ENCODE results near the gene AKNA. TPM values are rescaled to one million over a fixed set of nuclear protein-coding genes. Genes with fewer than 3 reads are reported as not detected.

The AKNA gene
- total RNA-seq, 1 experiment from 2014 or later, result 20.6 TPM

DNA sequence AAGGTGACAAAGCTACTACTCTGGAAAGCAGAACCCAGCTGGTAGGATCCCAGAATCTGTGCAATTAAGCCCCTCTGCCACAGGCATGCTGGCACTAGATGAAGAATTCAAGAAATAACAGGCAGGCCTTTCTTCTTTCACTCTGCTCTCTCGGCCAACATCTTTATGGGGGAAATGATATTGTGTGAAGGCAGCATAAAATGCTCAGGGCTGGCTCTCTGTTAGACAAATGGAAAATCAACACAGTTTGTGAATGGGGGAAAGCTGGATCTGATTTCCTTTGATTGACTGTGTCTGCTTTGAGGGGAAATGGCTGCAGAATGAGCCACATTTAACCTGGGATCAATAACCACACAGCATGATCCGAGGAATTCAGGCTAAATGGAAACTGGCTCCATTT lies 29.1 kb upstream of the AKNA start:
- no TSS peak for BruUV-seq (replicated peaks)
- TF ChIP-seq ZFX (IDR thresholded peaks at IDR 0.05) (no peak), POLR2A (IDR thresholded peaks at IDR 0.05; ENCODE audit: borderline replicate concordance, extremely low read depth, insufficient read depth, insufficient read length) (no peak), FOSL1 (IDR thresholded peaks at IDR 0.05; ENCODE audit: low read depth) (no peak), ZNF274 (IDR thresholded peaks at IDR 0.05; ENCODE audit: low read depth, low read length) (no peak)
- TF ChIP-seq, protein P1, sequence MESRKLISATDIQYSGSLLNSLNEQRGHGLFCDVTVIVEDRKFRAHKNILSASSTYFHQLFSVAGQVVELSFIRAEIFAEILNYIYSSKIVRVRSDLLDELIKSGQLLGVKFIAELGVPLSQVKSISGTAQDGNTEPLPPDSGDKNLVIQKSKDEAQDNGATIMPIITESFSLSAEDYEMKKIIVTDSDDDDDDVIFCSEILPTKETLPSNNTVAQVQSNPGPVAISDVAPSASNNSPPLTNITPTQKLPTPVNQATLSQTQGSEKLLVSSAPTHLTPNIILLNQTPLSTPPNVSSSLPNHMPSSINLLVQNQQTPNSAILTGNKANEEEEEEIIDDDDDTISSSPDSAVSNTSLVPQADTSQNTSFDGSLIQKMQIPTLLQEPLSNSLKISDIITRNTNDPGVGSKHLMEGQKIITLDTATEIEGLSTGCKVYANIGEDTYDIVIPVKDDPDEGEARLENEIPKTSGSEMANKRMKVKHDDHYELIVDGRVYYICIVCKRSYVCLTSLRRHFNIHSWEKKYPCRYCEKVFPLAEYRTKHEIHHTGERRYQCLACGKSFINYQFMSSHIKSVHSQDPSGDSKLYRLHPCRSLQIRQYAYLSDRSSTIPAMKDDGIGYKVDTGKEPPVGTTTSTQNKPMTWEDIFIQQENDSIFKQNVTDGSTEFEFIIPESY (IDR thresholded peaks at IDR 0.05; ENCODE audit: extremely low read depth, insufficient replicate concordance, low read length), result no peak
- TF ChIP-seq, protein P2, sequence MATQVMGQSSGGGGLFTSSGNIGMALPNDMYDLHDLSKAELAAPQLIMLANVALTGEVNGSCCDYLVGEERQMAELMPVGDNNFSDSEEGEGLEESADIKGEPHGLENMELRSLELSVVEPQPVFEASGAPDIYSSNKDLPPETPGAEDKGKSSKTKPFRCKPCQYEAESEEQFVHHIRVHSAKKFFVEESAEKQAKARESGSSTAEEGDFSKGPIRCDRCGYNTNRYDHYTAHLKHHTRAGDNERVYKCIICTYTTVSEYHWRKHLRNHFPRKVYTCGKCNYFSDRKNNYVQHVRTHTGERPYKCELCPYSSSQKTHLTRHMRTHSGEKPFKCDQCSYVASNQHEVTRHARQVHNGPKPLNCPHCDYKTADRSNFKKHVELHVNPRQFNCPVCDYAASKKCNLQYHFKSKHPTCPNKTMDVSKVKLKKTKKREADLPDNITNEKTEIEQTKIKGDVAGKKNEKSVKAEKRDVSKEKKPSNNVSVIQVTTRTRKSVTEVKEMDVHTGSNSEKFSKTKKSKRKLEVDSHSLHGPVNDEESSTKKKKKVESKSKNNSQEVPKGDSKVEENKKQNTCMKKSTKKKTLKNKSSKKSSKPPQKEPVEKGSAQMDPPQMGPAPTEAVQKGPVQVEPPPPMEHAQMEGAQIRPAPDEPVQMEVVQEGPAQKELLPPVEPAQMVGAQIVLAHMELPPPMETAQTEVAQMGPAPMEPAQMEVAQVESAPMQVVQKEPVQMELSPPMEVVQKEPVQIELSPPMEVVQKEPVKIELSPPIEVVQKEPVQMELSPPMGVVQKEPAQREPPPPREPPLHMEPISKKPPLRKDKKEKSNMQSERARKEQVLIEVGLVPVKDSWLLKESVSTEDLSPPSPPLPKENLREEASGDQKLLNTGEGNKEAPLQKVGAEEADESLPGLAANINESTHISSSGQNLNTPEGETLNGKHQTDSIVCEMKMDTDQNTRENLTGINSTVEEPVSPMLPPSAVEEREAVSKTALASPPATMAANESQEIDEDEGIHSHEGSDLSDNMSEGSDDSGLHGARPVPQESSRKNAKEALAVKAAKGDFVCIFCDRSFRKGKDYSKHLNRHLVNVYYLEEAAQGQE (IDR thresholded peaks at IDR 0.05; ENCODE audit: low read depth), result no peak
- Histone ChIP-seq H3K4me1 (ENCODE audit: control insufficient read depth in 1 of 2, insufficient read depth in 2 of 2, low read length in 2 of 2) (no peaks in the 10 kb centered on the region), H3K4me3 (replicated peaks in 1 of 2; ENCODE audit: low read depth in 1 of 2, low read length in 2 of 2) (no peak overlapping the region), H3K36me3 (ENCODE audit: control insufficient read depth in 1 of 2, insufficient read depth in 2 of 2, low read length in 2 of 2) (no peaks in the 10 kb centered on the region), H3K4me2 (ENCODE audit: low read length) (no peak overlapping the region), H3K9me2 (ENCODE audit: insufficient read depth) (no peaks in the 10 kb centered on the region), H3K27me3 (ENCODE audit: insufficient read depth, low read length) (no peaks in the 10 kb centered on the region), H4K20me1 (ENCODE audit: insufficient read depth) (no peaks in the 10 kb centered on the region), H2AFZ (ENCODE audit: low read depth, low read length, poor library complexity, severe bottlenecking) (no peak overlapping the region), H3K79me2 (ENCODE audit: insufficient read depth, low read length) (no peaks in the 10 kb centered on the region), H3K27ac (ENCODE audit: low read depth, low read length) (no peak overlapping the region), H3K9me3 (ENCODE audit: control insufficient read depth in 1 of 2, insufficient read depth in 1 of 2, low read depth in 1 of 2, low read length in 2 of 2) (no peaks in the 10 kb centered on the region), H3K9ac (ENCODE audit: low read length) (no peak overlapping the region)
- no peak for ATAC-seq
- CTCF ChIA-PET, result no interaction called here
- POLR2A ChIA-PET, result no interaction called here
- no peak for DNase-seq (ENCODE audit: low read depth, low spot score)
- intact Hi-C loops (cut with micrococcal nuclease), result no loop called here
- RAD21 ChIA-PET (ENCODE audit: low non-redundant PET in 1 of 2, low total read pairs in 2 of 2, uncharacterized antibody in 2 of 2, unreplicated experiment in 2 of 2), result no interaction called here
